Daoy (cell line): Measurements from ENCODE around the gene MARS1. TPM values are rescaled to one million over a fixed set of nuclear protein-coding genes. Genes with fewer than 3 reads are reported as not detected.
"Not testable (repeated sequence)": the region's sequence is repeated elsewhere in the genome, so short reads cannot be mapped to it uniquely, and the experiment has no call there.

Source experiments
- DNase-seq: peaks from one replicate; pipeline ENCODE4 v3.0.0-alpha.2; 2015; ENCODE audit warnings: low read depth
- total RNA-seq: library from RNA; depleted of rRNA; stranded (reverse); fragments of >200 nt; shearing (Covaris generic); gene quantifications from 2 replicates; pipeline ENCODE4 v1.2.3, GENCODE V29; 2014

MARS1 gene
- total RNA-seq, 1 experiment from 2014 or later, result 177 TPM

DNA sequence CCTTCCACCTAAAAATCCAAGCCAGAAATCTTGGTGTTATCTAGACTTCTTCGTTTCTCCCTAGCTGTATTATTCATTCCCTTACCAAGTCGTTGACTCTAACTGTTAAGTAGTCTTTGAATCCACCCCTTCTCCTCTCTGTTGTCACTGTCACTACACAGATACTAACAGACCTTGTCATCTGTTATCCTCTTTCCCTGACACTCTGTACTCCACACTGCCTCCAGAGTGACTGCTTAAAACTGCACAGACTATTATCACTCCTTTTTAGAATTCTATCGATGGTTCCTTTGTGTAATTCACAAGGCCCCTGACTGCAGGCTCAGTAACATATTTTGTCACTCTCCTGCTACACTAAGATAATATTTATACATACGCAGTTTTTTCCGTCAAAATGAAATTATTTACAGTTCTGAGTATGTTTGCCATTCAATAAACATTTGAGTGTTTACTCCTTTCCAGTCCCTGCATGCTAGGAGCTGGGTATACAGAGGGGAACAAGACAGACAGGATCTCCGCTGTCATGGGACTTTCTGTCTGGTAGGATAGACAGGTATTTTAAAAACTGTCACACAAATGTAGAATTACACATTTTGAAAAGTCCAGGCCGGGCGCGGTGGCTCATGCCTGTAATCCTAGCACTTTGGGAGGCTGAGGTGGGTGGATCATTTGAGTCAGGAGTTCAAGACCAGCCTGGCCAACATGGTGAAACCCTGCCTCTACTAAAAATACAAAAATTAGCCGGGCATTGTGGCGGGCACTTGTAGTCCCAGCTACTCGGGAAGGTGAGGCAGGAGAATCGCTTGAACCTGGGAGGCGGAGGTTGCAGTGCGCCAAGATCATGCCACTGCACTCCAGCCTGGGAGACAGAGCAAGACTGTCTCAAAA, 3.8 kb downstream of the MARS1 start:
- DNase-seq, result no peak

DNA sequence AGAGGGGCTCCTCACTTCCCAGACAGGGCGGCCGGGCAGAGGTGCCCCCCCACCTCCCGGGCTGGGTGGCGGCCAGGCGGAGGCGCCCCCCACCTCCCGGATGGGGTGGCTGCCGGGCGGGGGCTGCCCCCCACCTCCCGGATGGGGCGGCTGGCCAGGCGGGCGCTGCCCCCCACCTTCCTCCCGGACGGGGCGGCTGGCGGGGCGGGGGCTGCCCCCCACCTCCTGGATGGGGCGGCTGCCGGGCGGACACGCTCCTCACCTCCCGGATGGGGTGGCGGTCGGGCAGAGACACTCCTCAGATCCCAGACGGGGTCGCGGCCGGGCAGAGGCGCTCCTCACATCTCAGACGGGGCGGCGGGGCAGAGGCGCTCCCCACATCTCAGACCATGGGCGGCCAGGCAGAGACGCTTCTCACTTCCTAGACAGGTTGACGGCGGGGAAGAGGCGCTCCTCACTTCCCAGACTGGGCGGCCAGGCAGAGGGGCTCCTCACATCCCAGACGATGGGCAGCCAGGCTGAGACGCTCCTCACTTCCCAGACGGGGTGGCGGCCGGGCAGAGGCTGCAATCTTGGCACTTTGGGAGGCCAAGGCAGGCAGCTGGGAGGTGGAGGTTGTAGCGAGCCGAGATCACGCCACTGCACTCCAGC, 7.3 kb downstream of the MARS1 start:
- DNase-seq, result not testable (repeated sequence)

DNA sequence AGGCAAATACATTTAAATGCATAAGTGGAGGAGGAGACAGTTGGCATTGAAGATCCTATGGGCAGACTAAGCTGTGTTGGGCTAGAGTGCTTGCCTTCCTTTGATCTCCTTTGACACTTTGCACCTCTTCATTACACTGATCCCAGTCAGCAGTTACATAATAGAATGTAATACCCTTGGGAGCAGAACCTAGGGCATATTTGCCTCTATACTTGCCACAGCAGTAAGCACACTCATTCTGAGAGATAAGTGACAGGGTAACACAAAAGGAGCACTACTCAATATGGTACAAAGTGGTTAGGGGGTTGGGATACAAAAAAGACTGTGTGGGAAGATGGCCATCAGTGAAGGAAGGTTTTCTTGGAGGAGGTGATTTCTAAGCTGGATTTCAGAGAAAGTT, 9.0 kb downstream of the MARS1 start:
- no peak for DNase-seq

DNA sequence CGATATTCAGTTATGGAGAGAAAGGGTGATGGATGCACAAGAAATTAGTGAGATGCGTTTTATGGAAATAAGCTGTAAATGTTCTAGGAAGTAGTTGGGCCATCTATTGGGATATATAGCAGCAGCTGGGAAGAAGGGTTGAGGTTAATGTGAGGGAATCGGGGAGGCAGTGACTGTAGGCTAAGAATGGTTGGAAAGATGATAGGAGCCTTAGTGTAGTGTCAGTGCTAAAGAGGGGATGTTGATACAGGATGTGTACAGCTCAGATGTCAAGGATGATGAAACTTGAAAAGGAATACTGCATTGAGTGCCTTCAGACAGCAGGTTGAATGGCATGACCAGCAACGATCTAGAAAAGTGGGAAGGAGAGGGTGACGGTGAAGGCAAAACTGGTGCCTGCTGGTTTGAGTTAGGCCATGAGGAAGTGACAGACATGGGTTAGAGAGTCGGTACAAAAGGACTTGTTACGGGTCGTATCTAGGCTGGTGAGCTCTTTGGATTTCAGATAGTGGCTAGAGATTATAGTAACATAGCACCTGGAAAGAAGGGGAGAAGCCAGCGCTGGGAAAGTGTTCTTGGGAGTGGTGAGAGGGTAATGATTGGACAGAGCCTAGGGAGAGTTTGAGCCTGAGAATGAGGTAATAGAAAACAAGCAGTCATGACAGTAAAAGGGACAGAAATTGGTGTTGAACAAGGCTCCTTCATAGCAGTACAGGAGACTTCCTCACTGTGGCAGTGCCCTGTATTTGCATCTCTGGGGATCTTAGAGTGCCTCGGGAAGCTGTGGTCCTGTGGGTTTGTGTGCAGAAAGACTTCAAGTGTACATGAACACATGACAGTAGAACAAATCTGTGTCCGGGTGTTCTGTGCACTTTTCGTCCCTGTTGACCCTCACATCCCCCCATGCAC, 9.6 kb downstream of the MARS1 start:
- no peak for DNase-seq

DNA sequence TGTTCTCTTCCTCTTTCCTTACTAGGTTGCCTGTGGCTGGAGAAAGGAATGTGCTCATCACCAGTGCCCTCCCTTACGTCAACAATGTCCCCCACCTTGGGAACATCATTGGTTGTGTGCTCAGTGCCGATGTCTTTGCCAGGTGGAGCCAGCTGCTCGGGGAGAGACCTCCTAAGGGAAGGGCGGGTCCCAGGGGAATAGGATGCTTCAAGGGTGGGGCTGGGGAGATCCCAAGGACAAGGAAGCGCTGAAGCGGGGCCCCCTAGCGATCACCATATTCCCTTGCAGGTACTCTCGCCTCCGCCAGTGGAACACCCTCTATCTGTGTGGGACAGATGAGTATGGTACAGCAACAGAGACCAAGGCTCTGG, 10.2 kb downstream of the MARS1 start:
- no peak for DNase-seq

DNA sequence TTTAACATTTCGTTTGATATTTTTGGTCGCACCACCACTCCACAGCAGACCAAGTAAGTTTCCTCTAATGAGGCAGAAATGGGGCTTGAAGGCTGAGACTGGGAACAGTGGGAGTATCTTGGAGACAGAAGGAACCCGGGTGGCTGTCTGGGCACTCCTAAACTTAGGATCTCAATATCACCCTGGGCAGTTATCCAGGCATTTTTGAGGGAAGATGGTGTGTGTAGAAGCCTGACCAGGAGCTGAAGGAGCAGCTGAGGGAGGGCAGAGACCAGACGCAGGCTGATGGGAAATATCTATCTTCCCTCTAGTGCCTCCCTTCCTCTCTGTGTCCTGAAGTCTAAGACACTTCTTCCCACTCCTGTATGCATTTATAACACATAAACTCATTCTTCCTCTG, 10.7 kb downstream of the MARS1 start:
- no peak for DNase-seq

DNA sequence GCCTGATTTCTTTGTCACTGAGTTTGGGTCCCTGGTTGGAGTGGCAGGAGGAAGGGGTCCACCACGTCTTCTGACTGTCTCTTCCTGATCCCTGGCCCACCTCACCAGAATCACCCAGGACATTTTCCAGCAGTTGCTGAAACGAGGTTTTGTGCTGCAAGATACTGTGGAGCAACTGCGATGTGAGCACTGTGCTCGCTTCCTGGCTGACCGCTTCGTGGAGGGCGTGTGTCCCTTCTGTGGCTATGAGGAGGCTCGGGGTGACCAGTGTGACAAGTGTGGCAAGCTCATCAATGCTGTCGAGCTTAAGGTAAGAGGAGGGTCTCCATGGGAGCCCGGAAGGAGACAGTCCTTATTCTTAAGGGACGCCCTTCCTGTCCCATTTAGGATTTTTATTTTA, 12.3 kb downstream of the MARS1 start:
- no peak for DNase-seq

DNA sequence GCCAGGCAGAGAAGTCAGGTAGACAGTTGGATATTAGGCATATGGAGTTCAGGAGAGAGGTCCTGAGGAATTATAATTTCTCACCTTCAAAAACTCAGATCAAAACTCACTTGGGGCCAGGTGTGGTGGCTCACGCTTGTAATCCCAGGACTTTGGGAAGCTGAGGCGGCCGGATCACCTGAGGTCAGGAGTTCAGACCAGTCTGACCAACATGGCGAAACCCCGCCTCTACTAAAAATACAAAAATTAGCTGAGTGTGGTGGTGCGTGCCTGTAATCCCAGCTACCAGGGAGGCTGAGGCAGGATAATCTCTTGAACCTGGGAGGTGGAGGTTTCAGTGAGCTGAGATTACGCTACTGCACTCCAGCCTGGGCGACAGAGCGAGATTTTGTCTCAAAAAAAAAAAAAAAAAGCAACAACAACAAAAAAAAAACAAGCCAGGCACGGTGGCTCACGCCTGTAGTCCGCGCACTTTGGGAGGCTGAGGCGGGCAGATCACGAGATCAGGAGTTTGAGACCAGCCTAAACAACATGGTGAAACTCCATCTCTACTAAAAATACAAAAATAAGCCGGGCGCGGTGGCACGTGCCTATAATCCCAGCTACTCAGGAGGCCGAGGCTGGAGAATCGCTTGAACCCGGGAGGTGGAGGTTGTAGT, 14.6 kb downstream of the MARS1 start:
- not testable (repeated sequence) for DNase-seq

DNA sequence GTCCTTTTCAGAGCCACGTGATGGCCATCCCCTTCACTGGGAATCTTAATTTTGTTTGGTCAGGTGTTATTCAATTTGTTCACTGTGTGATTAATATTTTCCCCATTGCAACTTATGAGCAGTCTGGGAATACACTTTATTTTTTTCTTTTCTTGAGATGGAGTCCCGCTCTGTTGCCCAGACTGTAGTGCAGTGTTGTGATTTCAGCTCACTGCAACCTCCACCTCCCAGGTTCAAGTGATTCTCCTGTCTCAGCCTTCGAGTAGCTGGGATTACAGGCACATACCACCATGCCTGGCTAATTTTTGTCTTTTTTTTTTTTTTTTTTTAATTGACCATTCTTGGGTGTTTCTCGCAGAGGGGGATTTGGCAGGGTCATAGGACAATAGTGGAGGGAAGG, 18.7 kb downstream of the MARS1 start:
- DNase-seq, result not testable (repeated sequence)

DNA sequence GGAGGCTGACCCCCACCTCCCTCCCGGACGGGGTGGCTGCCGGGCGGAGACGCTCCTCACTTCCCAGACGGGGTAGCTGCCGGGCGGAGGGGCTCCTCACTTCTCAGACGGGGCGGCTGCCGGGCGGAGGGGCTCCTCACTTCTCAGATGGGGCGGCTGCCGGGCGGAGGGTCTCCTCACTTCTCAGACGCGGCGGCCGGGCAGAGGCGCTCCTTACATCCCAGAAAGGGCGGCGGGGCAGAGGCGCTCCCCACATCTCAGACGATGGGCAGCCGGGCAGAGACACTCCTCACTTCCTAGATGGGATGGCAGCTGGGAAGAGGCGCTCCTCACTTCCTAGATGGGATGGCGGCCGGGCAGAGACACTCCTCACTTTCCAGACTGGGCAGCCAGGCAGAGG, 19.9 kb downstream of the MARS1 start:
- not testable (repeated sequence) for DNase-seq

DNA sequence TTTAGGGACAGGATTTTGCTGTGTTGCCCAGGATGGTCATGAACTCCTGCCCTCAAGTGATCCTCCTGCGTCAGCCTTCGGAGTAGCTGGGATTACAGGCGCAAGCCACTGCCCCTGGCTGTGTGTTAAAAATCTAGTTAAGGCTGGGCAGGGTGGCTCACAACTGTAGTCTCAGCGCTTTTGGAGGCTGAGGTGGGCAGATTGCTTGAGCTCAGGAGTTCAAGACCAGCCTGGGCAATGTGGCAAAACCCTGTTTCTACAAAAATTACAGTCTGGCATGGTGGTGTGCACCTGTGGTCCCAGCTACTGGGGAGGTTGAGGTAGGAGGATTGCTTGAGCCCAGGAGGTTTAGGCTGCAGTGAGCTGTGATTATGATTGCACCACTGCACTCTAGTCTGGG, 23.3 kb downstream of the MARS1 start:
- no peak for DNase-seq

DNA sequence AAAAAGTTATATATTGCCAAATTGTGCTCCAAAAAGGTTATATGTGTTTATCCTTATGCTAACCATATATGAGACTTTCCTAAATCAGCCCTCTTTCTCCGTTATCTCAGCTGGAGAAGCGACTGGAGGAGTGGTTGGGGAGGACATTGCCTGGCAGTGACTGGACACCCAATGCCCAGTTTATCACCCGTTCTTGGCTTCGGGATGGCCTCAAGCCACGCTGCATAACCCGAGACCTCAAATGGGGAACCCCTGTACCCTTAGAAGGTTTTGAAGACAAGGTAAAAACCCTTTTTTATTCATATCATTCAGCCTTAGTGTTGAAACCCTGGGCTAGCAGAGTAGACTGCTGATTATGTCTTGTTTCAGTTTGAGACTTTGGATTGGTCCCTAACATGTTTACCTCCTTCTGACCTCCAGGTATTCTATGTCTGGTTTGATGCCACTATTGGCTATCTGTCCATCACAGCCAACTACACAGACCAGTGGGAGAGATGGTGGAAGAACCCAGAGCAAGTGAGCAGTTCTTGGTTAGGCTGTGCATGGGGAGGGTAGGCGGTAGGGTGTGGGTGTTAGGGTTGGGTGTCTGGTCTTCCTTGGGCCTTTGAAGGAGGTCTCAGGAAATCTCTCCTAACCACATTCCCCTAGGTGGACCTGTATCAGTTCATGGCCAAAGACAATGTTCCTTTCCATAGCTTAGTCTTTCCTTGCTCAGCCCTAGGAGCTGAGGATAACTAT, 23.9 kb downstream of the MARS1 start:
- DNase-seq, result no peak

DNA sequence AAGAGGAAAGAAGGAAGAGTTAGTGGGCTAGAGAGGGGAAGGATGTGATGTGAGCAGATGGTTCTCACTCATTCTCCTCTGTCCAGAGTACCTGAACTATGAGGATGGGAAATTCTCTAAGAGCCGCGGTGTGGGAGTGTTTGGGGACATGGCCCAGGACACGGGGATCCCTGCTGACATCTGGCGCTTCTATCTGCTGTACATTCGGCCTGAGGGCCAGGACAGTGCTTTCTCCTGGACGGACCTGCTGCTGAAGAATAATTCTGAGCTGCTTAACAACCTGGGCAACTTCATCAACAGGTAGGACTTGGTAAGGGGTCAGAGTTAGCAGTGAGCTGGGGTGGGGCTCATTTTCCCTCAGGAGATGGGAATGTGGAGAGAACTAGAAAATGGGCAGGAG, 24.8 kb downstream of the MARS1 start:
- no peak for DNase-seq

DNA sequence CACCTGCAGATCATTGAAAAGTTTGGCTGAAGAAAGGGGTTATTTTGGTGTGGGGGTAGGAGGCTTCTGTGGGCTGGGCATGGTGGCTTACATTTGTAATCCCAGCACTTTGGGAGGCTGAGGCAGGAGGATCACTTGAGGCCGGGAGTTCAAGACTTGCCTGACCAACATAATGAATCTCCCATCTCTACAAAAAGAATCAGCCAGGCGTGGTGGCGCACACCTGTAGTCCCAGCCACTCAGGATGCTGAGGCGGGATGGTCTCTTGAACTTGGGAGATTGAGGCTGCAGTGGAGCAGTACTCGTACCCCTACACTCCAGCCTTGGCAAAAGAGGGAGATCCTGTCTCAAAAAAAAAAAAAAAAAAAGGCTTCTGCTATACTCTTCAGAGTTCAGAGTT, 25.4 kb downstream of the MARS1 start:
- no peak for DNase-seq

DNA sequence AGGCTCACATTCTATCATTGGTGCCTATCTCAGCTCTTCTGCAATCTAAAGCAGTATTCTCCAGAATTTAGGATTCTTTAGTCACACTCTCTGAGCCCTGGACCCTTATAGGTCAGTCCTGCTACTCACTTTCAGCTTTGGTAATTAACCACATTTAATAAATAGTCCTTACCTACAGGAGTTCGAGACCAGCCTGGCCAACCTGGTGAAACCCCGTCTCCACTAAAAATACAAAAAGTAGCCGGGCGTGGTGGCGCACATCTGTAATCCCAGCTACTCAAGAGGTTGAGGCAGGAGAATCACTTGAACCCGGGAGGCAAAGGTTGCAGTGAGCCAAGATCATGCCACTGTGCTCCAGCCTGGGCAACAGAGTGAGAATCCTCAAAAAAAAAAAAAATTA, 25.8 kb downstream of the MARS1 start:
- not testable (repeated sequence) for DNase-seq

DNA sequence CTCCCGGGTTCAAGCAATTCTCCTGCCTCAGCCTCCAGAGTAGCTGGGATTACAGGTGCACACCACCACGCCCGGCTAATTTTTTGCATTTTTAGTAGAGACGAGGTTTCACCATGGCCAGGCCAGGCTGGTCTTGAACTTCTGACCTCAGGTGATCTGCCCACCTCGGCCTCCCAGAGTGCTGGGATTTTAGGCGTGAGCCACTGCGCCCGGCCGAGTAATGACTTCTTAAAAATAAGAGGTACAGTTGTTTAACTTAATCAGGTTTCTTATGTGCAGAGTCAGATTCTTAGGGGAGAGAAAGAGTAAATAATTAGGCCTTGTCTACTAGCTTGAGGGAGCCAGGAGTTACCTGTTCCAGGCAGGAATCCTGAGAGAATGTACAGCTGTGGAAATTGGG, 26.4 kb downstream of the MARS1 start:
- DNase-seq, result not testable (repeated sequence)

DNA sequence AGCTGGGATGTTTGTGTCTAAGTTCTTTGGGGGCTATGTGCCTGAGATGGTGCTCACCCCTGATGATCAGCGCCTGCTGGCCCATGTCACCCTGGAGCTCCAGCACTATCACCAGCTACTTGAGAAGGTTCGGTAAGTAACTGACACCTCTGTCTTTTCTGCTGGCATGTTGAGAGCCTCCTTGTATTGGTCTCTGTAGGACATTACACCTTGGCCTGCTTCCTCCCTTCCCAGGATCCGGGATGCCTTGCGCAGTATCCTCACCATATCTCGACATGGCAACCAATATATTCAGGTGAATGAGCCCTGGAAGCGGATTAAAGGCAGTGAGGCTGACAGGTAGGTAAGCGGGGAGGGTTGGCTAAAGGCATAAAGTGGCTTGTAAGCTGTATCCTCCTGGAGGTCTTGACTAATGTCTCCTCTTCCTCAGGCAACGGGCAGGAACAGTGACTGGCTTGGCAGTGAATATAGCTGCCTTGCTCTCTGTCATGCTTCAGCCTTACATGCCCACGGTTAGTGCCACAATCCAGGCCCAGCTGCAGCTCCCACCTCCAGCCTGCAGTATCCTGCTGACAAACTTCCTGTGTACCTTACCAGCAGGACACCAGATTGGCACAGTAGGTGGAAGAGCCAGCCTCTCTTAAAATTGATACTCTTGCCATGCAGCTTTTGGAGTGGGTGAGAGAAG, 27.0 kb downstream of the MARS1 start:
- DNase-seq, result no peak

DNA sequence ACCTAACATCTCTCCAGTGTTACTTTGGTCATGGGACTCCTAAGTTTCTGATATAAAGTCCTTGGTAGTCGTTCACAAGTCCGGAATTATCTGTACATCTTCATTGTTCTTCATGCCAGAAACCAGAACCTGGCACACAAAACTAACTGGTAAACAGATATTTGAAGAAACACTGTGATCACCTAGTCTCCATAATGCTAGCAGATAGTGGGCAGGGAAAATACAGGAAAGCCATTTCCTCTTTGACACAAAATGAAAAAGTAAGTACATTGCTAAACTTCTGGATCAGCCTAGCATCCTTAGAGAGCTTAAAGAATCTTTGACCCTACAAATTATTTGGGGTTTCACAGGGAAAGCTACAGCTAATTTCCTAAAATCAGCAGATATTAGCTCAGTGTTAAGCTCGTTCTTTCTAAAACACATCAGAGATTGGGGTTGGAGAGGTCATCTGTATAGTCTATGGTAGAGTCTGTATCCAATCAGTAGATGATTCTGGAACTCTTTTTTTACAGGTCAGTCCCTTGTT, 27.6 kb downstream of the MARS1 start:
- no peak for DNase-seq

DNA sequence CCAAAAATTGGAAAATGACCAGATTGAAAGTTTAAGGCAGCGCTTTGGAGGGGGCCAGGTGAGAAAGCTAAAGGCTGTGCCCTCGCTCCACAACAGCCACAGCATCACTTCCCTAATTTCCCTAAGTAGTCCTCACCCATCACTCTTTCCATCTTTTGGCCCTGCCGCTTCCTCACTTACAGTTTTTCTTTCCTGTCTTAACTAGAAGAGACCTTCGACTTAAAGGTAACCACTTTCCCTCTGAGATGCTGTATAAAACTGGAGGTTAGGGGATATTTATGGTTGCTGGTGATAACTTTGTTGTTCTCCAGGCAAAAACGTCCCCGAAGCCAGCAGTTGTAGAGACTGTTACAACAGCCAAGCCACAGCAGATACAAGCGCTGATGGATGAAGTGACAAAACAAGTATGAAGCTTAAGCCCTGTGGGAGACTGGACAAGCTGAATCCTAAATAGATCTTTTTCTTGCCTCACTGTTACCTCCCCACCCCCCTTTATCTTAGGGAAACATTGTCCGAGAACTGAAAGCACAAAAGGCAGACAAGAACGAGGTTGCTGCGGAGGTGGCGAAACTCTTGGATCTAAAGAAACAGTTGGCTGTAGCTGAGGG, 28.2 kb downstream of the MARS1 start:
- no peak for DNase-seq
